ENCODE data around the gene ANKRD65. TPM values are rescaled to one million over a fixed set of nuclear protein-coding genes. Genes with fewer than 3 reads are reported as not detected.
"Not testable (repeated sequence)": the region's sequence is repeated elsewhere in the genome, so short reads cannot be mapped to it uniquely, and the experiment has no call there.

Gene ANKRD65
- total RNA-seq, 1 experiment from 2014 or later: not detected

- TF ChIP-seq RAD21 (IDR thresholded peaks at IDR 0.05; ENCODE audit: low read depth) (no peak), SP1 (IDR thresholded peaks at IDR 0.05; ENCODE audit: low read depth) (no peak), CTCF (IDR thresholded peaks at IDR 0.05 in 2 of 3, conservative IDR thresholded peaks at IDR 0.05 in 1 of 3; ENCODE audit: borderline replicate concordance in 1 of 3, insufficient read depth in 1 of 3, low read depth in 2 of 3, low read length in 2 of 3) (no peak), EGR1 (IDR thresholded peaks at IDR 0.05; ENCODE audit: low read depth) (no peak)
- POLR2A ChIA-PET: no interaction called here
- ATAC-seq (no peak), DNase-seq (ENCODE audit: low read depth, low spot score) (no peak)
- H3K79me2 ChIP-seq (ENCODE audit: insufficient read depth, low read length): no peaks in the 10 kb centered on the region
- no peak overlapping the region for H3K4me3 ChIP-seq (replicated peaks in 1 of 2; ENCODE audit: low read depth in 1 of 2, low read length in 2 of 2)
- no TSS peak for BruUV-seq (replicated peaks)
- H3K27me3 ChIP-seq (ENCODE audit: insufficient read depth, low read length): no peaks in the 10 kb centered on the region
- CTCF ChIA-PET: no interaction called here
- RAD21 ChIA-PET (ENCODE audit: low non-redundant PET in 1 of 2, low total read pairs in 2 of 2, uncharacterized antibody in 2 of 2, unreplicated experiment in 2 of 2): no interaction called here
- intact Hi-C loops (cut with micrococcal nuclease): no loop called here
- H3K4me2 ChIP-seq (ENCODE audit: low read length): no peak overlapping the region
- H3K27ac ChIP-seq (ENCODE audit: low read depth, low read length): no peak overlapping the region
- H4K20me1 ChIP-seq (ENCODE audit: insufficient read depth): no peaks in the 10 kb centered on the region
- no peak overlapping the region for H3K9ac ChIP-seq (ENCODE audit: low read length)
- H3K9me2 ChIP-seq (ENCODE audit: insufficient read depth): no peaks in the 10 kb centered on the region
- H2AFZ ChIP-seq (ENCODE audit: low read depth, low read length, poor library complexity, severe bottlenecking): no peak overlapping the region
- H3K36me3 ChIP-seq (ENCODE audit: control insufficient read depth in 1 of 2, insufficient read depth in 2 of 2, low read length in 2 of 2): no peaks in the 10 kb centered on the region
- H3K9me3 ChIP-seq (ENCODE audit: control insufficient read depth in 1 of 2, insufficient read depth in 1 of 2, low read depth in 1 of 2, low read length in 2 of 2): no peaks in the 10 kb centered on the region
- peaks cover 14 to 26% of the 10 kb centered on the region in 2 experiments for H3K4me1 ChIP-seq (ENCODE audit: control insufficient read depth in 1 of 2, insufficient read depth in 2 of 2, low read length in 2 of 2)
These were observed 2.4 kb downstream of the ANKRD65 start for GRCh38 chr1:1418464-1419362.

- H2AFZ ChIP-seq (ENCODE audit: low read depth, low read length, poor library complexity, severe bottlenecking); intact Hi-C loops (cut with micrococcal nuclease); H3K36me3 ChIP-seq (ENCODE audit: control insufficient read depth in 1 of 2, insufficient read depth in 2 of 2, low read length in 2 of 2); DNase-seq (ENCODE audit: low read depth, low spot score); H3K9me2 ChIP-seq (ENCODE audit: insufficient read depth); H3K9me3 ChIP-seq (ENCODE audit: control insufficient read depth in 1 of 2, insufficient read depth in 1 of 2, low read depth in 1 of 2, low read length in 2 of 2); H4K20me1 ChIP-seq (ENCODE audit: insufficient read depth); H3K4me2 ChIP-seq (ENCODE audit: low read length); H3K27ac ChIP-seq (ENCODE audit: low read depth, low read length); CTCF ChIA-PET; BruUV-seq (replicated peaks); RAD21 ChIA-PET (ENCODE audit: low non-redundant PET in 1 of 2, low total read pairs in 2 of 2, uncharacterized antibody in 2 of 2, unreplicated experiment in 2 of 2); ATAC-seq; H3K27me3 ChIP-seq (ENCODE audit: insufficient read depth, low read length); H3K9ac ChIP-seq (ENCODE audit: low read length); H3K79me2 ChIP-seq (ENCODE audit: insufficient read depth, low read length); POLR2A ChIA-PET; H3K4me3 ChIP-seq (replicated peaks in 1 of 2; ENCODE audit: low read depth in 1 of 2, low read length in 2 of 2): not testable (repeated sequence)
- peaks cover 9 to 19% of the 10 kb centered on the region in 2 experiments for H3K4me1 ChIP-seq (ENCODE audit: control insufficient read depth in 1 of 2, insufficient read depth in 2 of 2, low read length in 2 of 2)
These were observed 3.1 kb downstream of the ANKRD65 start for GRCh38 chr1:1417825-1418463.

DNA sequence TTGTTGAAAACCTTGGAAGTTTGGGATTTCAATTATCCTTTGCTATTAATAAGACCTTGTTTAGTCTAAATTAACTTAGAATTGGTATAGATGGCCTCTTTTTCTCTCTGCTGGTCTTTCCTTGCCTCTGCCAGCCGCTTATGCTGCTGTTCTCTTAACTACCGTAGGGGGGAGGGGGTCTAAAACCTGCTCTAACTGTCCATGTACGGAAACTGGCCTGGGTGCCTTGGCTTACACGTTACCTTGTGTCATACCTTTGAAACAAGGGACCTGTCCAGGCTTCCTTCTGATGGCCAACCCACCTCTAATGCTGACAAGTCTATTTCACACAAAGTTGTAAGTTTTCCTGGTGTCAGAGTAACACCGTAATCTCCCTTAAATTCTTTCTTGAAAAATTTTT lies 3.7 kb downstream of the ANKRD65 start:
- POLR2A ChIA-PET; BruUV-seq (replicated peaks); H3K9ac ChIP-seq (ENCODE audit: low read length); H3K27ac ChIP-seq (ENCODE audit: low read depth, low read length); H3K4me2 ChIP-seq (ENCODE audit: low read length); RAD21 ChIA-PET (ENCODE audit: low non-redundant PET in 1 of 2, low total read pairs in 2 of 2, uncharacterized antibody in 2 of 2, unreplicated experiment in 2 of 2); intact Hi-C loops (cut with micrococcal nuclease); H3K36me3 ChIP-seq (ENCODE audit: control insufficient read depth in 1 of 2, insufficient read depth in 2 of 2, low read length in 2 of 2); H2AFZ ChIP-seq (ENCODE audit: low read depth, low read length, poor library complexity, severe bottlenecking); DNase-seq (ENCODE audit: low read depth, low spot score); H3K4me3 ChIP-seq (replicated peaks in 1 of 2; ENCODE audit: low read depth in 1 of 2, low read length in 2 of 2); H4K20me1 ChIP-seq (ENCODE audit: insufficient read depth); CTCF ChIA-PET; H3K9me2 ChIP-seq (ENCODE audit: insufficient read depth); H3K9me3 ChIP-seq (ENCODE audit: control insufficient read depth in 1 of 2, insufficient read depth in 1 of 2, low read depth in 1 of 2, low read length in 2 of 2); H3K27me3 ChIP-seq (ENCODE audit: insufficient read depth, low read length); ATAC-seq; H3K79me2 ChIP-seq (ENCODE audit: insufficient read depth, low read length): not testable (repeated sequence)
- H3K4me1 ChIP-seq (ENCODE audit: control insufficient read depth in 1 of 2, insufficient read depth in 2 of 2, low read length in 2 of 2): peaks cover 4 to 14% of the 10 kb centered on the region in 2 experiments
